HG02759 (cell line): Measurements from ENCODE around the gene PLXNA4.

ENCODE experiments used
- ATAC-seq: cut with Tn5 transposase; IDR thresholded peaks from one replicate; pipeline ENCODE4 v1.9.1; 2021; ENCODE audit warnings: mild to moderate bottlenecking, moderate library complexity; ENCODE audit not compliant: unreplicated experiment

The PLXNA4 gene

GRCh38 chr7:132371948-132372347 lies 204.3 kb downstream of the PLXNA4 start:
- no peak for ATAC-seq

GRCh38 chr7:132368246-132368900 lies 207.9 kb downstream of the PLXNA4 start:
- ATAC-seq, result no peak

GRCh38 chr7:132367795-132368194 lies 208.5 kb downstream of the PLXNA4 start:
- no peak for ATAC-seq

GRCh38 chr7:132367004-132367403 lies 209.3 kb downstream of the PLXNA4 start:
- ATAC-seq, result no peak

DNA sequence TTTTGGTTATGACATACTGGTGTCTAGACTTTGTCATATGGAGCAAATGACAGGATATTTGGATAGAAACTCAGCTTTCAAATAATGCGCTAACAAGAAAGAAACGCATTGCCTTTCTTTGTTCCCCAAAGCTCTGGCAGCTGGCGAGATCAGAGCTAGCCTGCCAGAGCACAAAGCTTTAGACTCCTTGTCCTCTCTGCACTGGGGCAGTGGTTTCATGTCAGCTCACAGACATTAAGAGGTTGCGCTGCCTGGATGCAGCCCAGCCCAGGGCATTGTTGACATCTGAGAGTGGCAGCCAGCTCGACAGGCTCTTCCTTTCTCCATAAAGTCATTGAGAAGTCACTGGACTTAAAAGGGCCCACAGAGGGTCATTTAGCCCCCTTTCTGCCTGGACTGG lies 212.0 kb downstream of the PLXNA4 start:
- no peak for ATAC-seq

DNA sequence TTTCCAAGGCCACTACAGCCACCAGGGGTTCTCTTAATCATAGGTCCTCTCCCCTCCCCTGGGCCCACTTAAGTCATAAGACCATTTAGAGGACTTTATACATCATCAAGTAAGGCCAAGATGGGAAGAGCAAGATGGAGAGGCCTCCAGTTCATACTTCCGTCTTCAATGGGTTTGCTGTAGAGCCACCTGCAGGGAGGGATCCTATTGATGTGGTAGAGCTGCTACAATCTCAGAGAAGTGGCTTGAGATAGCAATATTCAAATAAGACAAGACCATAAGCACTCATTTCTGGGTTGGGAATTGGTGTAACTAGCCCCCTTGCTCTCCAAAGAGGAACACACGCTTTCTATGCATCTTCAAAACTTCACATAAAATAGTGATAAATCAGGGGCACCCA lies 214.2 kb downstream of the PLXNA4 start:
- no peak for ATAC-seq

- ATAC-seq, result no peak
Measured at GRCh38 chr7:132361146-132361545, 215.1 kb downstream of the PLXNA4 start.

DNA sequence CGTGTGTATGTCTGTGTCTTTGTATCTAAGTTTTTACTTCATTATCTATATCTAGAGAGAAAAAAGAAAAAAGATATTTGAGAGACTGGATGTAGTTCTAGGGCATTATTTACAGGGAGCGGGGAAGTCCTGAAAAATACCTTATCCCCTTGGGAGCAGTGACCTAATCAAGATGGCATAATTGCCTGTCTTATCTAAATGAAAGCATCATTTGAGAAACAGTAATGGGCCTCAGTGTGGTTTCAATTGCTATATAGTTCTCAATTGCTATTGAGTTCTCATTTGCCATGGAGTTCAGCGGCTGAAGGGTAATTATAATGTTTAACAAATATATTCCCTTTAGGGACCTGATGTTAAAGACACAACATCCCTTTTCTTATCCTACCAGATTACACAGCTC lies 216.5 kb downstream of the PLXNA4 start:
- ATAC-seq, result no peak

DNA sequence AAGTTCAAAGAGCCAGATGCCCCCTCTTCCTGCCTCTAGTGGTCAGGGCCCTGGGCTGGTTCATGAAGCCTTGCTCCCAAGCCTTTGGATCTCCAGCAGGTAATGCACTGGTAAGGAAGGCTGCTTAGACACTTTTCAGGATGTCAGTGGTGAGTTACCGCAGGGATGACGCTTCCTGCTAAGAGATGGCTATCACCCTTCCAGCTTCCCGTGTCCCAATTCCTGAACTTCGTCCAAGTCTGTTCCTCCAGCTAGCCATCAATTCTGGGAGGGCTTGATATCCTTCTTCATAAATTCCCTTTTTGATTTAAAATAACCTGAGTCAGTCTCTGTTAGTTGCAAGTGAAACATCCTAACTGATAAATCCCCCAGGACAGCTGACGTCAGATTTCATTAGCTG lies 221.2 kb downstream of the PLXNA4 start:
- no peak for ATAC-seq

GRCh38 chr7:132354527-132354926 lies 221.7 kb downstream of the PLXNA4 start:
- no peak for ATAC-seq

- ATAC-seq, result no peak
Measured at GRCh38 chr7:132353936-132354335, 222.3 kb downstream of the PLXNA4 start.

DNA sequence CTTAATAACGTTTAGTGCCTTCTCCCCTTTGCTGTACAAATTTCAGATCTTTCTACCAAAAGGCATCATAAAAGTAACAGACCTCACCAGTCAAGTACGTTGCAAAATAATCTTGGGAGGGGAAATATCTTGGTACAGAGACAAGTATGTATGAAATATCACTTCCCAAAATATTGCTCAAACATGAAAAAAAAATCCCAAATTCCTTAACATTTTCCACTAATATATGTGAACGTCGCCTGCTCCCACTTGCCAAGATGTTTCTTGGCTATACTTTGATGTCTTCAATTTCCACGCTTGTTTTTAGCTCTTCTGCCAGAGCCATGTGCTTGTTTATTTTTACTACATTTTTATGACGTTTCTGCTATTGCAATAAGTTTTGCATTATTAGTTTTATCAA lies 223.5 kb downstream of the PLXNA4 start:
- ATAC-seq, result no peak

DNA sequence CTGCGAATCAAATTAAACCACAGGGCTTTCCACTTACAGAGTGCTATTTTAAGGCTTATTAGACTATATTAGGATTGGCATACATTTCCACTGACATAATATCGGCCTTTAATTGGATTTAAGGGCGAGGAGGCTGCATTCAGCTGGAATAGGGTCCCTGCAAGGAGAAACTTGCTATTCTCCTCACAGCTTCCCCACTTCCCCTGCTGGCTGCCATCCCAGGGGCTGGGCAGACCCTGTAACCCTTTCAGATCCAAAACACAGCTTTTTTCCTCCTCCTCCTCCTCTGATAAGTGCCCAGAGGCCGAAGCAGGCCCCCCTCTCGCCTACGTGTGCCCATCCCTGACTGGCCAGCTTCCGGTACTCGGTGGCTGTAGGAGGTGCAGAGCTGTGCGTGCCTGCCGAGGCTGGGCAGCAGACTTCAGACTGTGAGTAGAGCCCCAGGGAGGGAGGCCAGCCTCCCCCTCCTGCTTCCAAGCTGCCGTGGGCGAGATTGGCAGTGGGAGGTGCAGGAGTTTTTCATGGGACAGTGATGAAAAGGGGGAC lies 224.2 kb downstream of the PLXNA4 start:
- ATAC-seq, result no peak

GRCh38 chr7:132350741-132351140 lies 225.5 kb downstream of the PLXNA4 start:
- no peak for ATAC-seq

- ATAC-seq, result no peak
Measured at GRCh38 chr7:132349075-132349474, 227.2 kb downstream of the PLXNA4 start.

GRCh38 chr7:132348341-132348740 lies 227.9 kb downstream of the PLXNA4 start:
- no peak for ATAC-seq

- no peak for ATAC-seq
Measured at GRCh38 chr7:132347858-132348257, 228.4 kb downstream of the PLXNA4 start.

DNA sequence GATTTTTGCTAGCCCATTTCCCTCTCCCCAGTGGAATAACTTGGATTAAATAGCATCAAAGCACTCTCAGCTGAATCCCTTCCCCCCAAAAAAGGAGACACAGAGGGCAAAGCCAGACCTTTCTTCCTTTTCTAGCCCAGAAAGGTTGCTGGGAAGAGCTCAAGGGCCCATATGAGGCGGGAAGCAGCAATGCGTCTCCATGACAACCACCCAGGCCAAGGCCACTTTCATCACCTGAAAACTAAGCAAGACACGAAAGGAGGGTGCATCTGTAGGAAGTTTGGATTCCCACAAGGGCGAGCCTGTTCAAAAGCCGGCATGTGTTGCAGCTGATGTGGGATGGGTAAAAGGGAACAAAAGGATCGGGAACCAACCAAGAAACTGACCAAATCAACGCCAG lies 229.1 kb downstream of the PLXNA4 start:
- no peak for ATAC-seq

DNA sequence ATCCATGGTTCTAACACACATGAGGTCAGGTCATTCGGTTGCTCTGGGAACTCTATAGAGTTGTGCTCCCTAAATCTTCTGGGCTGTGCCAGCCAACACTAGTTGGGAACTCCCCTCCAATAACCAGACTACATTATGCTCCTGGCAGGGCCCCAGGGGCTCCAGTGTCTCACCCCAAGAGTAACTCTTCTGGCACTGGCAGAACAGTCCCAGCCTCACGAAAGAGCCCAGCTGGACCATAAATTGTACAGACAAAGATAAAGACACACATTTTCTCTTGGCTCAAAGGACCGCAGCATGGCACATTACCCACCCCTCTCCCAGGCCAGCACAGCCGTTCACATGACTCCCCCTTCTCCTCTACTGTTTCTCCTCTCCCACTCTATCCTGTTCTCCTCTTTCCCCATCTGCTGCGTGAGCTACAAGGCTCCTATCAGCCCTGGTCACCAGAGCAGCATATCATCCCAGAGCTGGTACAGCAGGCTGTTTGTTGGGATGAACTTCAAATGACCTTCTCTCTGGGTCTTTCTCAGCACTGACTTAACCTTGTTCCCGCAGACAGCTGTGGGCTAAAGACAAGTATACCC lies 230.6 kb downstream of the PLXNA4 start:
- no peak for ATAC-seq

- no peak for ATAC-seq
Measured at GRCh38 chr7:132345030-132345429, 231.2 kb downstream of the PLXNA4 start.

- ATAC-seq, result no peak
Measured at GRCh38 chr7:132343199-132343598, 233.1 kb downstream of the PLXNA4 start.

GRCh38 chr7:132337450-132338080 lies 238.7 kb downstream of the PLXNA4 start:
- ATAC-seq, result no peak
